ENCODE results near the gene LYSMD2.

LYSMD2 gene

GRCh38 chr15:51699373-51699772 is 38.1 kb downstream of the LYSMD2 start:
- intact Hi-C loops (cut with DNase I; ENCODE audit: low total_unique reads), result no loop called here
- no peak for DNase-seq
- Histone ChIP-seq H3K27ac (no peak overlapping the region), H3K27me3 (no peaks in the 10 kb centered on the region), H3K4me1 (no peaks in the 10 kb centered on the region), H3K4me3 (no peak overlapping the region), H3K36me3 (no peaks in the 10 kb centered on the region), H3K9me3 (no peaks in the 10 kb centered on the region)
- no peak for TF ChIP-seq CTCF (IDR thresholded peaks at IDR 0.05)

- H3K4me1 ChIP-seq, result no peaks in the 10 kb centered on the region
- no peak overlapping the region for H3K27ac ChIP-seq
- TF ChIP-seq CTCF (IDR thresholded peaks at IDR 0.05), result no peak
- no peak for DNase-seq
- H3K27me3 ChIP-seq, result no peaks in the 10 kb centered on the region
- no peaks in the 10 kb centered on the region for H3K9me3 ChIP-seq
- no peaks in the 10 kb centered on the region for H3K36me3 ChIP-seq
- intact Hi-C loops (cut with DNase I; ENCODE audit: low total_unique reads), result no loop called here
- no peak overlapping the region for H3K4me3 ChIP-seq
Measured at GRCh38 chr15:51697163-51697562, 40.3 kb downstream of the LYSMD2 start.

DNA sequence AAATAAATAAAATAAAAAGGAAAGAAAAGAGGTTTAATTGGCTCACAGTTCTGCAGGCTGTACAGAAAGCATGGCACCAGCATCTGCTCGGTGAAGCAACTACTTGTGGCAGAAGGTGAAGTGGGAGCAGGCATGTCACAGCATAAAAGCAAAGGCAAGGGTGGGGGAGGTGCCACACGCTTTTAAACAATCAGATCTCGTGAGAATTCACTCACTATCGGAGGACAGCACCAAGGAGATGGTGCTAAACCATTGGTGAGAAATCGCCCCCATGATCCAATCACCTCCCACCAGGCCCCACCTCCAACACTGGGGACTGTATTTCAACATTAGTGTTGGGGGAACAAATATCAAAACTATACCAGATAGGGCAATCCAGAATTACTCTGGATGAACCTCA is 40.9 kb downstream of the LYSMD2 start:
- H3K27ac ChIP-seq, result no peak overlapping the region
- no peak for TF ChIP-seq CTCF (IDR thresholded peaks at IDR 0.05)
- H3K4me1 ChIP-seq, result no peaks in the 10 kb centered on the region
- no peak for DNase-seq
- intact Hi-C loops (cut with DNase I; ENCODE audit: low total_unique reads), result no loop called here
- no peaks in the 10 kb centered on the region for H3K9me3 ChIP-seq
- H3K27me3 ChIP-seq, result no peaks in the 10 kb centered on the region
- H3K36me3 ChIP-seq, result no peaks in the 10 kb centered on the region
- H3K4me3 ChIP-seq, result no peak overlapping the region

GRCh38 chr15:51692154-51692553 is 45.3 kb downstream of the LYSMD2 start:
- intact Hi-C loops (cut with DNase I; ENCODE audit: low total_unique reads), result no loop called here
- no peaks in the 10 kb centered on the region for H3K9me3 ChIP-seq

DNA sequence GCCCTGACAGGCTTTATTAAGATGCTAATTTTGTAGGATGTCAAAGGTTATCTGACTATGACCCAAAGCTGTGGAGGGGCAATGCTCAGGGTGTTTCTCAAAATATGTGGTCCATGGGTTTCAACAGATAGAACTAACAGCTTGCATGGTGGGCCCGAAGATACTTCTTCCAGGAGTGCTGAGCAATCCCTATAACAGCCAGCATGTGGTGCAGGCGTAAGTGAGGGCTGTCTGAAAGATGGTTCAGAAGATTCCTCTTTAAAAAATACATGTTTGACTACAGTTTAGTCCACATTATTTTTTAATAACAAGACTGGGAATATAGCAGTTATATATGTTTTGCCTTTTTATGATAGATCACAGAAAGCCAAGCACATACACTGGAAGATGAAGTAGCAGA is 48.6 kb downstream of the LYSMD2 start:
- Histone ChIP-seq H3K36me3 (no peaks in the 10 kb centered on the region), H3K4me3 (no peak overlapping the region), H3K9me3 (no peaks in the 10 kb centered on the region), H3K27ac (no peak overlapping the region), H3K27me3 (peaks cover 0 to 7% of the 10 kb centered on the region in 2 donors), H3K4me1 (no peaks in the 10 kb centered on the region)
- peak; percentile 6 for TF ChIP-seq CTCF (IDR thresholded peaks at IDR 0.05)
- intact Hi-C loops (cut with DNase I; ENCODE audit: low total_unique reads), result no loop called here
- DNase-seq, result no peak

More at GRCh38 chr15:51692154-51692553, 45.3 kb downstream of the LYSMD2 start:
- Histone ChIP-seq H3K27me3 (peaks cover 0 to 4% of the 10 kb centered on the region in 2 donors), H3K36me3 (no peaks in the 10 kb centered on the region), H3K27ac (no peak overlapping the region), H3K4me1 (no peaks in the 10 kb centered on the region), H3K4me3 (no peak overlapping the region)
- TF ChIP-seq CTCF (IDR thresholded peaks at IDR 0.05), result no peak
- DNase-seq, result no peak

- H3K4me1 ChIP-seq, result no peaks in the 10 kb centered on the region
- no peak for TF ChIP-seq CTCF (IDR thresholded peaks at IDR 0.05)
- no peak overlapping the region for H3K27ac ChIP-seq
- no peak for DNase-seq
- H3K36me3 ChIP-seq, result no peaks in the 10 kb centered on the region
- H3K9me3 ChIP-seq, result no peaks in the 10 kb centered on the region
- H3K27me3 ChIP-seq, result peaks cover 0 to 7% of the 10 kb centered on the region in 2 donors
- no peak overlapping the region for H3K4me3 ChIP-seq
- intact Hi-C loops (cut with DNase I; ENCODE audit: low total_unique reads), result no loop called here
Measured at GRCh38 chr15:51687565-51687964, 49.9 kb downstream of the LYSMD2 start.
